ENCODE data around the gene GRIA1. TPM values are rescaled to one million over a fixed set of nuclear protein-coding genes. Genes with fewer than 3 reads are reported as not detected.

GRIA1 gene
- total RNA-seq, 1 experiment from 2014 or later: 0.81 TPM

DNA sequence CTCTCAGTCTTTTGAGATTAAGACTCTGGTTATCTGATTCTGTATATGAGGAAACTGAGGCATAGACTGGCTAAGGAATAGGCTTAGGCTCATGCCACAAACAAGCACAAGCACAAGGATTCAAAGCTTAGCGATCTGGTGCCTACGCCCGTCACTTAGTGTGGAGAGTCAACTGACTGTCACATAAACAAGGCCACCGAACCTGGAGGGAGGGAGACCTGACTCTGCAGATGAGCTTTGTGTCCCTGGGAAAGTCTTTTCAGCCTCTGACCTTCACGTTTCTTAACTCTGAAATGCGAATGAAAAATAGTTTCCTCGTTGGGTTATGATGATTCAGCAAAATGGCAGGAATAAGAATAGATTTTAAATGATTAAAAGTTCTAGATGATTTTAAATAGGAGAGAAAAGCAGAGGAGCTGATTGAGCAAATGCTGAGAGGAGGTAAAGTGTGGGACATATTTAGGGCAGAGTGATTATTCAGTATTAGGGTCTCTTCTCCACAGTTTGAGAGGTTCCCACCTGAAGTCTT is 135.4 kb downstream of the GRIA1 start:
- H3K4me3 Mint-ChIP-seq: no peak overlapping the region
- no peaks in the 10 kb centered on the region for H3K27me3 Mint-ChIP-seq (ENCODE audit: low read depth)
- no peaks in the 10 kb centered on the region; the same call in 1 of the 2 replicates for H3K9me3 Mint-ChIP-seq
- POLR2A ChIA-PET: no interaction called here
- no peaks in the 10 kb centered on the region for H3K36me3 Mint-ChIP-seq
- no peak overlapping the region for H3K27ac Mint-ChIP-seq
- TF ChIP-seq CREM (CRISPR knock-in tag; IDR thresholded peaks at IDR 0.05): no peak
- CTCF ChIA-PET: no interaction called here
- ATAC-seq (no peak), DNase-seq (ENCODE audit: low spot score) (no peak)
- peaks cover 17% of the 10 kb centered on the region for H3K4me1 Mint-ChIP-seq

DNA sequence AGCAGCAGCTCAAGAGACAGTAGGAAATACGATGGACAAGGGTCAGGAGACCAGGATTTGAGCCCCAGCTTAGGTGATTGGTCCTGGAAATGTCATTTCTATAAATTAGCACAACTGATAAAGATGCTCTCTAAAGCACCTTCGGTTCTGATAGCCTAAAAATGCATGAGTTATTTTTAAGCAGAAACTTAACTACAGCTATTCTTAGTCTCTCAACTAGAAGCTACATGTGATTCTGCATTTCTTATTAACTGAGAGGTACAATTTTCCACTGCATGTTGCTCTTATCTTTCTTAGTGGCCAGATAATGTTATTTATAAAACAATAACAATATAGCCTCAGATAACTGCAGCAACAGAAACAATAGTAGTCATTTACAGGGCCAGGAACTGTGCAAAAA is 136.4 kb downstream of the GRIA1 start:
- TF ChIP-seq, protein P1, sequence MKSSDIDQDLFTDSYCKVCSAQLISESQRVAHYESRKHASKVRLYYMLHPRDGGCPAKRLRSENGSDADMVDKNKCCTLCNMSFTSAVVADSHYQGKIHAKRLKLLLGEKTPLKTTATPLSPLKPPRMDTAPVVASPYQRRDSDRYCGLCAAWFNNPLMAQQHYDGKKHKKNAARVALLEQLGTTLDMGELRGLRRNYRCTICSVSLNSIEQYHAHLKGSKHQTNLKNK (CRISPR knock-in tag; IDR thresholded peaks at IDR 0.05): no peak
- no peak for TF ChIP-seq ZNF219 (CRISPR knock-in tag; IDR thresholded peaks at IDR 0.05; ENCODE audit: borderline replicate concordance)
- TF ChIP-seq, protein P2, sequence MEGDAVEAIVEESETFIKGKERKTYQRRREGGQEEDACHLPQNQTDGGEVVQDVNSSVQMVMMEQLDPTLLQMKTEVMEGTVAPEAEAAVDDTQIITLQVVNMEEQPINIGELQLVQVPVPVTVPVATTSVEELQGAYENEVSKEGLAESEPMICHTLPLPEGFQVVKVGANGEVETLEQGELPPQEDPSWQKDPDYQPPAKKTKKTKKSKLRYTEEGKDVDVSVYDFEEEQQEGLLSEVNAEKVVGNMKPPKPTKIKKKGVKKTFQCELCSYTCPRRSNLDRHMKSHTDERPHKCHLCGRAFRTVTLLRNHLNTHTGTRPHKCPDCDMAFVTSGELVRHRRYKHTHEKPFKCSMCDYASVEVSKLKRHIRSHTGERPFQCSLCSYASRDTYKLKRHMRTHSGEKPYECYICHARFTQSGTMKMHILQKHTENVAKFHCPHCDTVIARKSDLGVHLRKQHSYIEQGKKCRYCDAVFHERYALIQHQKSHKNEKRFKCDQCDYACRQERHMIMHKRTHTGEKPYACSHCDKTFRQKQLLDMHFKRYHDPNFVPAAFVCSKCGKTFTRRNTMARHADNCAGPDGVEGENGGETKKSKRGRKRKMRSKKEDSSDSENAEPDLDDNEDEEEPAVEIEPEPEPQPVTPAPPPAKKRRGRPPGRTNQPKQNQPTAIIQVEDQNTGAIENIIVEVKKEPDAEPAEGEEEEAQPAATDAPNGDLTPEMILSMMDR (IDR thresholded peaks at IDR 0.05): no peak
- TF ChIP-seq, protein P3, sequence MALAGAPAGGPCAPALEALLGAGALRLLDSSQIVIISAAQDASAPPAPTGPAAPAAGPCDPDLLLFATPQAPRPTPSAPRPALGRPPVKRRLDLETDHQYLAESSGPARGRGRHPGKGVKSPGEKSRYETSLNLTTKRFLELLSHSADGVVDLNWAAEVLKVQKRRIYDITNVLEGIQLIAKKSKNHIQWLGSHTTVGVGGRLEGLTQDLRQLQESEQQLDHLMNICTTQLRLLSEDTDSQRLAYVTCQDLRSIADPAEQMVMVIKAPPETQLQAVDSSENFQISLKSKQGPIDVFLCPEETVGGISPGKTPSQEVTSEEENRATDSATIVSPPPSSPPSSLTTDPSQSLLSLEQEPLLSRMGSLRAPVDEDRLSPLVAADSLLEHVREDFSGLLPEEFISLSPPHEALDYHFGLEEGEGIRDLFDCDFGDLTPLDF (CRISPR knock-in tag; IDR thresholded peaks at IDR 0.05): no peak
- TF ChIP-seq, protein P4, sequence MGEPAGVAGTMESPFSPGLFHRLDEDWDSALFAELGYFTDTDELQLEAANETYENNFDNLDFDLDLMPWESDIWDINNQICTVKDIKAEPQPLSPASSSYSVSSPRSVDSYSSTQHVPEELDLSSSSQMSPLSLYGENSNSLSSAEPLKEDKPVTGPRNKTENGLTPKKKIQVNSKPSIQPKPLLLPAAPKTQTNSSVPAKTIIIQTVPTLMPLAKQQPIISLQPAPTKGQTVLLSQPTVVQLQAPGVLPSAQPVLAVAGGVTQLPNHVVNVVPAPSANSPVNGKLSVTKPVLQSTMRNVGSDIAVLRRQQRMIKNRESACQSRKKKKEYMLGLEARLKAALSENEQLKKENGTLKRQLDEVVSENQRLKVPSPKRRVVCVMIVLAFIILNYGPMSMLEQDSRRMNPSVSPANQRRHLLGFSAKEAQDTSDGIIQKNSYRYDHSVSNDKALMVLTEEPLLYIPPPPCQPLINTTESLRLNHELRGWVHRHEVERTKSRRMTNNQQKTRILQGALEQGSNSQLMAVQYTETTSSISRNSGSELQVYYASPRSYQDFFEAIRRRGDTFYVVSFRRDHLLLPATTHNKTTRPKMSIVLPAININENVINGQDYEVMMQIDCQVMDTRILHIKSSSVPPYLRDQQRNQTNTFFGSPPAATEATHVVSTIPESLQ (CRISPR knock-in tag; IDR thresholded peaks at IDR 0.05): no peak
- TF ChIP-seq GABPB1 (CRISPR knock-in tag; IDR thresholded peaks at IDR 0.05): no peak
- TF ChIP-seq CBFB (CRISPR knock-in tag; IDR thresholded peaks at IDR 0.05; ENCODE audit: low read depth): no peak
- TF ChIP-seq NFATC4 (CRISPR knock-in tag; IDR thresholded peaks at IDR 0.05): no peak
- no peak for TF ChIP-seq ZNF232 (CRISPR knock-in tag; IDR thresholded peaks at IDR 0.05)
- no peak for TF ChIP-seq ZNF423 (CRISPR knock-in tag; IDR thresholded peaks at IDR 0.05)
- no peak for TF ChIP-seq RORB (CRISPR knock-in tag; IDR thresholded peaks at IDR 0.05)
- TF ChIP-seq, protein P5, sequence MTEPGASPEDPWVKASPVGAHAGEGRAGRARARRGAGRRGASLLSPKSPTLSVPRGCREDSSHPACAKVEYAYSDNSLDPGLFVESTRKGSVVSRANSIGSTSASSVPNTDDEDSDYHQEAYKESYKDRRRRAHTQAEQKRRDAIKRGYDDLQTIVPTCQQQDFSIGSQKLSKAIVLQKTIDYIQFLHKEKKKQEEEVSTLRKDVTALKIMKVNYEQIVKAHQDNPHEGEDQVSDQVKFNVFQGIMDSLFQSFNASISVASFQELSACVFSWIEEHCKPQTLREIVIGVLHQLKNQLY (CRISPR knock-in tag; IDR thresholded peaks at IDR 0.05): no peak
- TF ChIP-seq FOXK1 (CRISPR knock-in tag; IDR thresholded peaks at IDR 0.05): no peak
- TF ChIP-seq SOX15 (CRISPR knock-in tag; IDR thresholded peaks at IDR 0.05): no peak
- no peak for TF ChIP-seq ESRRA (CRISPR knock-in tag; IDR thresholded peaks at IDR 0.05; ENCODE audit: borderline replicate concordance)
- no peak for TF ChIP-seq CREB1 (CRISPR knock-in tag; IDR thresholded peaks at IDR 0.05)
- no peak for TF ChIP-seq ETV6 (CRISPR knock-in tag; IDR thresholded peaks at IDR 0.05)
- CTCF ChIA-PET: no interaction called here
- Mint-ChIP-seq H3K27me3 (ENCODE audit: low read depth) (no peaks in the 10 kb centered on the region), H3K9me3 (no peaks in the 10 kb centered on the region; the same call in 1 of the 2 replicates), H3K4me3 (no peak overlapping the region), H3K36me3 (no peaks in the 10 kb centered on the region), H3K4me1 (peaks cover 20% of the 10 kb centered on the region), H3K27ac (no peak overlapping the region)
- POLR2A ChIA-PET: no interaction called here
- no peak for ATAC-seq
- no peak for DNase-seq (ENCODE audit: low spot score)

Measured in WTC11 (cell line).